Measurements from ENCODE around the gene DYNLRB2. TPM values are rescaled to one million over a fixed set of nuclear protein-coding genes. Genes with fewer than 3 reads are reported as not detected.

DYNLRB2 gene
- total RNA-seq = 0.69 TPM in 1 of 2 replicates, not detected in the other

DNA sequence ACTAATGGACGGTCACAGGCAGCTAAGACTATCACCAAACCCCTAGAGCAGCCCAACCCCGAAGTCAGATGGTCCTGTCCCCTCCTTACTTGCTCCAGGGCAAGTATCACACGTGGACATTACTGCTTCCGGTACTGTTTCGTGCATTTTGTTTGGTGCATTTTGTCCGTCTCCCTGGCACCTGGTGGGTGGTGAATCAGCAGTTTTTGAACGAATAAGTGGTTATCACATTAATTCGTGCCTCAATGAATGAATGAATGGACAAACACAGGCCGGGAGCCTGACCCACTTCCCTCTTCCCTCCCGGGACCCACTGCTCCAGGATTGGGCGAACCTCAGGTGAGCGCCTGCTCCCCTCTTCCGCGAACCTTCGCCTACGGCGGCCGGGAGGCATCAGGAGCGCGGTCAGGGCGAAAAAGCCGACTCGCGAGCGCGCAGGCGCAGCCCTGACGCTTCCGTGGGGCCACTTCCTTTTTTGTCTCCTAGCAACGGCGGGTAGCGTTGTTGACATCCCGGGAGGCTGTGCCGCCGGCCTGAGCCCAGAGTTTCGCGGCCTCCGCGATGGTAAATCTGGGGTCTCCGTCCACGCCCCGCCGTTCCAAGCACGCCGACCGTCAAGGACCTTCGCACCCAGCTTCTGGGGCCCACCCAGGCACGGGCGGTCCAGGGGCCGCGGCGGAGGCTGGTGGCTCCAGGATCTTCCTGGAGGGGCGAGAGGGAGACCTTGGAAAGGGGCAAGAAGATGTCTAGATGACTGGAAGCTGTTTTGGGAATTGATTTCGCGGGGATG lies at the start of gene DYNLRB2:
Gene DYNLRB2, plus strand, starts transcription at position 478 of the 790 bp plus-strand sequence. Its CDS starts 84 bp downstream, at position 562.

